ENCODE results near the gene MRPS12. TPM values are rescaled to one million over a fixed set of nuclear protein-coding genes. Genes with fewer than 3 reads are reported as not detected.

Gene MRPS12
- total RNA-seq, 1 donor = 25.7 TPM

DNA sequence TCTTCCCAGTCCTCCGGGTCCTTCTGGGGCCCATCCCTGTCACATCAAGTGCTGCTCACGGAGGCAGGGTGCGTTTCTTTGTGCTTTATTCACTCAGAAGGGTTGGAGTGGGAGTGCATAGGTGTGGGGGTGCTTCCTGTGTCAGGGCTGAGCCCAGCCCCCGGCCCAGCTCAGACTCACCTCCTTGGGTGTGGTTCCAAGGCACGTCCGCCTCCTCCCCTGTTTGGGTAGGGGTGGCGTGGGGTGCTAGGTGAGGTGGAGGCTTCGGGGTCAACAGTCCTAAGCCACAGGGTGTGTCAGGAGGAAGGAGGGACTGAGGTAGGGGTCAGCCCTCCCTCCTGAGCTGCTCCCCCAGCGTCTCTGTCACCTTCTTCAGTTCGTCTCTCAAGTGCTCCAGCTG lies 21.8 kb upstream of the MRPS12 start:
- H2AFZ ChIP-seq (ENCODE audit: low read length) = no peak overlapping the region
- no peaks in the 10 kb centered on the region for H3K4me1 ChIP-seq (ENCODE audit: insufficient read depth, low read length)
- H4K20me1 ChIP-seq (ENCODE audit: insufficient read depth, low read length) = no peaks in the 10 kb centered on the region
- no peak overlapping the region for H3K4me2 ChIP-seq (ENCODE audit: insufficient read depth, low read length)
- no peaks in the 10 kb centered on the region for H3K27me3 ChIP-seq (ENCODE audit: insufficient read depth, low read length)
- no peaks in the 10 kb centered on the region for H3K9me3 ChIP-seq (ENCODE audit: low read depth, low read length)
- H3K4me3 ChIP-seq (ENCODE audit: insufficient read depth, low read length) = no peak overlapping the region
- peaks cover 2% of the 10 kb centered on the region for H3K36me3 ChIP-seq (ENCODE audit: insufficient read depth, low read length)
- TF ChIP-seq, protein P1, sequence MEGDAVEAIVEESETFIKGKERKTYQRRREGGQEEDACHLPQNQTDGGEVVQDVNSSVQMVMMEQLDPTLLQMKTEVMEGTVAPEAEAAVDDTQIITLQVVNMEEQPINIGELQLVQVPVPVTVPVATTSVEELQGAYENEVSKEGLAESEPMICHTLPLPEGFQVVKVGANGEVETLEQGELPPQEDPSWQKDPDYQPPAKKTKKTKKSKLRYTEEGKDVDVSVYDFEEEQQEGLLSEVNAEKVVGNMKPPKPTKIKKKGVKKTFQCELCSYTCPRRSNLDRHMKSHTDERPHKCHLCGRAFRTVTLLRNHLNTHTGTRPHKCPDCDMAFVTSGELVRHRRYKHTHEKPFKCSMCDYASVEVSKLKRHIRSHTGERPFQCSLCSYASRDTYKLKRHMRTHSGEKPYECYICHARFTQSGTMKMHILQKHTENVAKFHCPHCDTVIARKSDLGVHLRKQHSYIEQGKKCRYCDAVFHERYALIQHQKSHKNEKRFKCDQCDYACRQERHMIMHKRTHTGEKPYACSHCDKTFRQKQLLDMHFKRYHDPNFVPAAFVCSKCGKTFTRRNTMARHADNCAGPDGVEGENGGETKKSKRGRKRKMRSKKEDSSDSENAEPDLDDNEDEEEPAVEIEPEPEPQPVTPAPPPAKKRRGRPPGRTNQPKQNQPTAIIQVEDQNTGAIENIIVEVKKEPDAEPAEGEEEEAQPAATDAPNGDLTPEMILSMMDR (IDR thresholded peaks at IDR 0.05; ENCODE audit: extremely low read depth, low read depth, low read length) = no peak
- H3K79me2 ChIP-seq (ENCODE audit: insufficient read depth, low read length) = peaks cover 5% of the 10 kb centered on the region
- DNase-seq (ENCODE audit: insufficient read length, low spot score, missing footprints) = peak; percentile 79
- no peak overlapping the region for H3K27ac ChIP-seq (ENCODE audit: low read depth, low read length)

- Histone ChIP-seq H3K4me2 (ENCODE audit: insufficient read depth, low read length) (no peak overlapping the region), H3K36me3 (ENCODE audit: insufficient read depth, low read length) (no peaks in the 10 kb centered on the region), H3K9me3 (ENCODE audit: low read depth, low read length) (no peaks in the 10 kb centered on the region), H2AFZ (ENCODE audit: low read length) (no peak overlapping the region), H3K79me2 (ENCODE audit: insufficient read depth, low read length) (no peaks in the 10 kb centered on the region), H3K27me3 (ENCODE audit: insufficient read depth, low read length) (no peaks in the 10 kb centered on the region), H3K4me1 (ENCODE audit: insufficient read depth, low read length) (no peaks in the 10 kb centered on the region), H4K20me1 (ENCODE audit: insufficient read depth, low read length) (no peaks in the 10 kb centered on the region), H3K27ac (ENCODE audit: low read depth, low read length) (no peak overlapping the region), H3K4me3 (ENCODE audit: insufficient read depth, low read length) (no peak overlapping the region)
- TF ChIP-seq, protein P1 (IDR thresholded peaks at IDR 0.05; ENCODE audit: extremely low read depth, low read depth, low read length) = no peak
- DNase-seq (ENCODE audit: insufficient read length, low spot score, missing footprints) = peak; percentile 81
Observed at GRCh38 chr19:38910488-38910887, 20.3 kb upstream of the MRPS12 start.

DNA sequence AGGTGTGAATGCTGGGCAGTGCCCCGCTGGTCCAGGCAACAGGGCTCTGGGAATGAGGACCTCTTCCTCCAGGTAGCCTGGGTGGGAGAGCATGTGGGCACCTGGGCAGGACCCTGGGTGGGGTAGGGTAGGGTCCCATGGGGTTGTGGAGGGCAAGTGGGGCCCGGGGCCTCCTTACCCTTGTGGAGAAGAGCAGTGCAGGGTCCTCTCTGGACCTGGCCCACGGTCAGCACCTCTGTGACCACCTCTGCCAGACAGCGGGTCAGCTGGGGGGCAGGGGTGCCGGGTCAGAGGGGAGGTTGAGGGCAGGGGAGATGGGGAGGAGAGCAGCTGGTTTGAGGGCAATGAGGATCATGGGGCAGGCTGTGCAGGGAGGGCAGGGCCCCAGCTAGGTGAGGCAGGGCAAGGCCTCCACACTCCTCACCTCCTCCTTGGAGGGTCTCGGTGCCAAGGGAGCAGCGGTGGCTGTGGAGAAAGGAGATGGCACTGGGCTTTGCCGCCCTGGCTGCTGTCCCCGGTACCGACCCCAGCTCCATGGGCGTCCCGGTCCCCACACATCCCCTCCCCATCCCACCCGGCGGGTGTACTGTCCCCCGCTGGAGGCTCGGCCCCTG lies 19.2 kb upstream of the MRPS12 start:
- peak; percentile 77 for DNase-seq (ENCODE audit: insufficient read length, low spot score, missing footprints)
- no peaks in the 10 kb centered on the region for H3K9me3 ChIP-seq (ENCODE audit: low read depth, low read length)
- H2AFZ ChIP-seq (ENCODE audit: low read length) = no peak overlapping the region
- no peak overlapping the region for H3K27ac ChIP-seq (ENCODE audit: low read depth, low read length)
- no peaks in the 10 kb centered on the region for H4K20me1 ChIP-seq (ENCODE audit: insufficient read depth, low read length)
- no peaks in the 10 kb centered on the region for H3K27me3 ChIP-seq (ENCODE audit: insufficient read depth, low read length)
- no peak overlapping the region for H3K4me3 ChIP-seq (ENCODE audit: insufficient read depth, low read length)
- H3K4me1 ChIP-seq (ENCODE audit: insufficient read depth, low read length) = no peaks in the 10 kb centered on the region
- no peak overlapping the region for H3K4me2 ChIP-seq (ENCODE audit: insufficient read depth, low read length)
- no peaks in the 10 kb centered on the region for H3K36me3 ChIP-seq (ENCODE audit: insufficient read depth, low read length)
- no peaks in the 10 kb centered on the region for H3K79me2 ChIP-seq (ENCODE audit: insufficient read depth, low read length)
- TF ChIP-seq, protein P1 (IDR thresholded peaks at IDR 0.05; ENCODE audit: extremely low read depth, low read depth, low read length) = no peak

DNA sequence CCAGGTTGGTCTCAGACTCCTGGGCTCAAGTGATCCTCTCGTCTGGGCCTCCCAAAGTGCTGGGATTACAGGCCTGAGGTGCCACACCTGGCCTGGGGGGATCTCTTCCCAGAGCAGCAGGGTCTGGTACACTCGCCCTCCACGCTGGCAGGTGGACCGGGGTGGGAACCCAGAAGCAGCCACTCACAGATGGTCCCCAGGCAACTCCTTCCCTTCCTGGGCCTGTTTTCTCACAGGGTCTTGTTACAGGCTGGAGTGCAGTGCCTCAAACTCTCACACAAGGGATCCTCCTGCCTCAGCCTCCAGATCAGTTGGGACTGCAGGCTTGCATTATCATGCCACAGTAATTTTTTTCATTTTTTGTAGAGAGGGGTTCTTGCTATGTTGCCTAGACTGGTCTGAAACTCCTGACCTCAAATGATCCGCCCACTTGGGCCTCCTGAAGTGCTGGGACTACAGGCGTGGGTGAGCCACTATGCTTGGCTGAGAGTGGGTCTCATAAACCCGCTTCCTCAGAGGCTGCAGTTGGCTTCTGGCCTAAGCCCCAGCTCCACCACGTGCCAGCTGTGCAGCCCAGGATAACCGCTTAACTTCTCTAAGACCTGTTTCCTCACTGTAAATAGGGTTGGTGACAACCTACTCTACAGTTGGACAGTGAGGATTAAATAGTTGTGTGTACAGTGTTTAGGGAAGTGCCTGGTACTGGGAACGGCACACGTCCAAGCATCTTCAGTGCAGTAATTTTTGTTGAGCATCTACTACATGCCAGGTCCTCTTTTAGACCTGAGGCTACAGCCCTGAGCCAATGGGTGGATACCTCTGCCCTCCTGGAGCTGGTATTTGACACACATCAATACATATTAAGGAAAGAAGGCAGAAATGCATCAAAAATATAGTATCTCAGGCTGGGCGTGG lies 17.9 kb upstream of the MRPS12 start:
- Histone ChIP-seq H3K4me2 (ENCODE audit: insufficient read depth, low read length) (no peak overlapping the region), H3K36me3 (ENCODE audit: insufficient read depth, low read length) (no peaks in the 10 kb centered on the region), H3K4me1 (ENCODE audit: insufficient read depth, low read length) (no peaks in the 10 kb centered on the region), H3K27me3 (ENCODE audit: insufficient read depth, low read length) (no peaks in the 10 kb centered on the region), H4K20me1 (ENCODE audit: insufficient read depth, low read length) (no peaks in the 10 kb centered on the region), H3K9me3 (ENCODE audit: low read depth, low read length) (no peaks in the 10 kb centered on the region), H3K4me3 (ENCODE audit: insufficient read depth, low read length) (no peak overlapping the region), H3K27ac (ENCODE audit: low read depth, low read length) (no peak overlapping the region), H3K79me2 (ENCODE audit: insufficient read depth, low read length) (no peaks in the 10 kb centered on the region), H2AFZ (ENCODE audit: low read length) (no peak overlapping the region)
- peak; percentile 85 for DNase-seq (ENCODE audit: insufficient read length, low spot score, missing footprints)
- TF ChIP-seq, protein P1 (IDR thresholded peaks at IDR 0.05; ENCODE audit: extremely low read depth, low read depth, low read length) = no peak

All from osteoblast (primary cell).